Spleen (tissue), 7 donors: ENCODE results near the gene TMEM132C.

Source experiments
- CTCF ChIP-seq, 11 experiments: fragments of 200-600 bp in 7 of 11; fragments of 450-650 bp in 4 of 11; sonication (generic) in 4 of 11; IDR thresholded peaks in 8 of 11; conservative IDR thresholded peaks in 3 of 11; 1 replicate in 7 of 11; 2 replicates in 4 of 11; pipeline versions ENCODE4 v1.4.0 to v1.8.0; 2016 to 2021; ENCODE audit warnings: antibody characterized with exemption in 11 of 11, inconsistent platforms in 4 of 11, mild to moderate bottlenecking in 1 of 11
- POLR2A ChIP-seq, 3 donors: fragments of 450-650 bp; IDR thresholded peaks; one replicate each; pipeline ENCODE4 v1.5.1; 2017; ENCODE audit warnings: antibody characterized with exemption in 3 of 3, mild to moderate bottlenecking in 1 of 3
- POLR2AphosphoS5 ChIP-seq, 3 donors: sonication (generic); formaldehyde crosslinking; IDR thresholded peaks; one replicate each; pipeline ENCODE4 v1.5.1; 2017; ENCODE audit warnings: antibody characterized with exemption in 3 of 3
- donor health status: DM: no; HTN: no; CAD: no; lungs with moderate emphysema.
- donor health status: DM: no; HTN: no; CAD: no.
- donor health status: DM: no; HTN: no; CAD: no.

DNA sequence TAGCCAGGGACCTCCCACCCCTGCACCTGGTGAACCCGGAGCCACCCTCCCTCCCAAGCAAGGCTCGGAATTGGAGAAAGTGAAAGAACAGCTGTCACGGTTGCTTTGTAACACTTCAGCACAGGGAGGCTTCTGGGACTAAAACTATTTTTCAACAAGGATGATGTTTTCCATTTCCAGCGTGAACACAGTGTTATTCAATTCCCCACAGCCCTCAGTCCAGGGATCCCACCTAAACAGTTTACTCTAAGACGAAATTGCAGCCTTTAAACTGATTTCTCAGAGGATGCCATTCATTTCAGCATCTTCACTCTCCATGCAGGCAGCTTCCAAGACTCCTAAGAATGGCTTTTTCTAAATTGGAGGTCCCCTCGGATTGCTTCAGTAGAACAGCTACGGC lies 327.6 kb downstream of the TMEM132C start:
- no peak for TF ChIP-seq CTCF (IDR thresholded peaks at IDR 0.05 in 8 of 11, conservative IDR thresholded peaks at IDR 0.05 in 3 of 11)
- no peak for TF ChIP-seq POLR2A (IDR thresholded peaks at IDR 0.05)
- TF ChIP-seq POLR2AphosphoS5 (IDR thresholded peaks at IDR 0.05): no peak
